ENCODE data around the gene DLG1.
A peak's percentile ranks its signal among the peaks of the same experiment; 100 is the strongest.

DLG1 gene

DNA sequence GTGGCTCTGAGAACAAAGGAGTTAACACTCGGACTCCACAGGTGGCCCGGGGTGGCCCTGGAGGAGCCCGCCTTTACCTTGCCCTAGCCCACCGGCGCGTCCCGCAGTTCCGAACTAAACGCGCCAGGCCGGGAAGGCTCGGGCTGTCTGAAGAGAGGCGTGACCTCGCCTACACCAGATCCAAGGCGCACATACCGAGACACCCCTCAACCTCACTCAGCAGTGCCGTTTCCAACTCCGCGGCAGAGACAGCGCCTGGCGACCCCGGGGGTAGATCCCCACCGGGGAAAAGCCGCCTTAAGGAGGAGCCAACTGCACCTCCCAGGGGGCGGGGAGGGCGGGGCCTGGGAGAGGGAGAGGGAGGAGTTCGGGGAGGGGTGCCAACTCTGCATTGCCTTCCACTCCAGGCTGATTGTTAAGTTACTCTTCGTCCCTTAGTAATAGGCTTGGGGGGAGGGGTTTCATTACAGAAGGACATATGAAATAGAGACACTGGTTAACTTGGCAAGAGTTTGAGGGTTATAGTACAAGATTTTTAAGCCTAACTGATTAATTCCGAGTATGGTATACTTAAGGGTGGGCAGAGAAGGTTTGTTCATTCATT lies at the start of gene DLG1:
Gene DLG1 (minus strand): TSS at position 272 of the 604 bp plus-strand sequence. CDS start 1,408 bp downstream, outside the sequence.
- DNase-seq = peak; percentile 85 to 86

DNA sequence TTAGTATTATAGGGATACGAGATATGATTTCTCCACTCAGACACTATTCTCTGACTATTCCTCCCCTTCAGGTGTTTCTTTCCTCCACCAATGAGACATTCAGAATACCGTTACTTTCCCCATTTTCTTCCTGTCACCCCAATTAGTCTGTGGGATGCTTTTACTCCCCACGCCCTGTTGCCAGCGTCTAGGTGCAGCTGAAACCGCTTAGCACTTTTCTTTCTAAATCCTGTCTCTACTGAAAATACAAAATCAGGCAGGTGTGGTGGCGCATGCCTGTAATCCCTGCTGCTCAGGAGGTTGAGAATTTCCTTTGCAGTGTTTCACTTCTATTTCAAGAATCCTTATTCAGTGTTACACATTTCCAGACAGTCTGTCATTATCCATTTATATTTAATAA lies 49.6 kb upstream of the DLG1 start:
- no peak for DNase-seq

DNA sequence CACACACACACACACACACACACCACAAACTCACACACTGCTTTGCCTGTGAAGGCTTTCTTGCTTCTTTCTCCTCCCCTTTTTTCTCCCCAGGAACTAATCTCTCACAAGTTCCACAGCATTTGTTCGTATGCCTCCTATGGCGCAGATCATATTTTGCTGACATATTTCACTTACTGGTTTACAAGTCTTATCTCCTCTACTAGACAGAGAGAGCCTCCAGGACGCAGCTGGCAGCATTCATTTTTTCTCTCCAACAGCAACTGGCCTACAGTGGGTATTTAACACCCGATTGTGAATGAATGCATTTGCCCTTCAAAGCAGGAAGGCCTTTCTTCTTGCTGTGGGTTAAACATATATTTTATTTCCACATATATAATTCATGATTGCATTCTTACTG lies 47.0 kb upstream of the DLG1 start:
- no peak for DNase-seq

DNA sequence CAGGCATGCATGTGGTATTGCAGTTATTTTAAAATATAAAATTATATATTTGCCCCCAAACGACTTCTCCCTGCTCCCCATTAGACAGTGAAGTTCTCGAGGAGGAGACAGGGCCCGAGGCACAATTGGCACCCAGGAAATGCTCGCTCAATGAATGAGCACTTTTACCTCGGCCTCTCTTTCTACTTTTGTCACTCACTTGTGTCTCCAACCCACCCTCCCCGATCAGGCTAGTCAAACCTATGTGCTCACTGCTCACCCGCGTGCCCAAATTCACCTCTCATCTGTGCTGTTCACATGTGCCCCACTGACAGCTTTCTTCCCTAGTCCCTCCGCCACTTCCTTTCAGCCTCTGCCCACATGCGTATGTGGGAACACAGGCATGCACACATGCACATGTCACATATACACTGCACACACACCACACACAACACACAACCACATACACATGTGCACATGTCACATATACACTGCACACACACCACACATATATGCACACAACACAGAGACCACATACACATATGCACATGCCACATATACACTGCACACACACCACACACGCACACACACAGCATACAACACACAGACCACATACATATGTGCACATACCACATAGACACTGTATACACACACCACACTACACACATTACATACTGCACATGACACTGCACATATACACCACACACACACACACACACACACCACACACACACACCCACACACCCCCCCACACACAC lies 46.3 kb upstream of the DLG1 start:
- no peak for DNase-seq

DNA sequence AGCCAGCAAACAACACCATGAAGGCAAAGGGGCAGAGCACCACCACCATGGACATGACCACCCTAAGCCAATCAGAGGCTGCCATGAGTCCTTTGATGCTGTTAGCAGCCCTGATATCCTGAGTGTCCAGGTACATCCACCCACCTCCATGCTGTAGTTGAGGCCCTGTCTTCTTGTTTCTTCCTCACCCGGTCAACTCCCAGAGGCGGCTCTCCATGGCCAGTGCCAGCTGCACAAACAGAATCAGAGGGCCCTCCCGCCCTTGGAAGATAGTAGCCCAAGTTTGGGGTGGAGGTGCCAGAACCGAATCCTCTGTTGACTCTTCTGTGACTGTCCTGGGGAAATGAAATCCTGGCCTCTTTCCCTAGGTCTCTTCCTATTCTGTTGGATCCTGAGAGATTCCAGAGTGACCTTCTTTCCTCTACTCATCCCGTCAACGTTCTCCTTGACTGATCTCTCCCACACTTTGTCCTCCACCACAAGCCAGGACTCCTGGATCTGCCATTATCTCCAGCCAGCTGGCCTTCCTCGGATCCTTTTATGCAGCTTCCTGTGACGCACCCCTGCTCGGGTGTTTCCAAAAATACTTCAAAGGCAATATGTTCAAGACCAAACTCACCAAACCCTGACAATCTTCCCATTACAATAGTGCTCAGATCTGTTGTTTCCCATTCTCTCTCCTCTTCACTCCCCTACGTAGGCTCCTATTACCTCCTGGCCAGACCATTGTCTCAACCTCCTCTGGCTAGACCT lies 45.4 kb upstream of the DLG1 start:
- no peak for DNase-seq

DNA sequence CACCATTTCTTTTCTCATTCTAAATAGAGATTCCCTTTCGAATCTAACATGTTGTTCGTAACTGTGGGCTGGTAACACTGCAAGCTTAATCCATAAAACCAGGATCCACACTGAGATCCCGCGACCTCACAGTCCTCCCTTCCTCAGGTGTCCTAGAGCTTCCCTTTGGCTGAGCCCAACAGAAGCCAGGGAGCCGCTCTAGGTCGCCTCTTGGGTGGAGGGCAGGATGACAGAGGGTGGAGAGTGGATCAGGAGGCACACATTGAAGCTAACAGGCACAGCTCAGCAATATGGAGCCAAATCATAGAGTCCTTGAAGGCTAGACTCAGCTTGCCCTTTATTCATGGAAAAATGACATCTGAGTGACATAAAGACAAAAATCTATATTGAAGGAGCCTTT lies 44.7 kb upstream of the DLG1 start:
- DNase-seq = no peak

DNA sequence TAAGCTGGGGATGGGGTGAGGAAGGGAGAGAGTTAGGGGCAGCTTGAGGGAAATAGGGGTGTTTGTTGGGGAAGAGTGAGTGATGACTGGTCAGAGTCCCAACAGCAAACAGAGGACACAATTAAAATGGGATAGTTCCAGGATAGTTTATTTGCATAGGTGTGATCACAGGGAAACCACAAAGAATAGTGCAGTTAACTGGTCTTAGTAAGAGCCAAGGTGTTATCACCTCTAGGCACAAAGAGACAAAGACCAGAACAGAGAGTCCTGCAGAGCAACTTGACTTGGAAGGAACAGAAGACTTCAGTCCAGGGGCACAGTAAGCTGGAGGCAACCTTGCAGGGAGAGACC lies 42.1 kb upstream of the DLG1 start:
- DNase-seq = no peak

DNA sequence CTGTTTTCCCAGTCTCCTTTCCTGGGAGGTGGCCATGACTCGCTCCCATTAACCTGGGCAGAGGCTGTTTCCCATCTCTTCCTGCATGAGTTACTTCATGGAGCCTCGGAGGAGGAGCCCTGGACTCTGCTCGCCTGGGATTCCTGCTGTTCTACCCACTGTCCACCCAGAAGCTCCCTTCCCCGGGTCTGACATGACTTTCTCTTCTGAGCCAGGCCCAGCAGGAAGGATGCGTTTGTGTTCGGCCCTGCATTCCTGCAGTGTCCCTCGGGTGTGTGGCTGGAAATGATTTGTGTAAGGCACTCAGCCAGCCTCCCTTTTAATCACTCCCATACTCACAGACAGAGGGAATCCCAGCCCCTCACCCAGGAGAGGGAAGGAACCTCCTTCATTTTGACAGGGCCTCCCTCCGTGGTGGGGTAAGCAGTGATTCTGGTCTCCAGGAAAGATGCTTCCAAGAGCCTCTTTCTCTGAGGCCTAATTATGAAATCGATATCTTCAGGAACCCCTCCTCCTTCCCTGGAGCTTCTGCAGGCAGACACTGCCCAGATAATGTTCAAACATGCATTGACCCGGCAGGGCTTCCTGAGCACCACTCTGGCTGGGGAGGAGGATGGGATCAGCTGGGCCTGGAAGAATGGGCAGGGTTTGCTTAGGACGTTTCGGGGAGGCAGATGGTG lies 41.6 kb upstream of the DLG1 start:
- DNase-seq = no peak

DNA sequence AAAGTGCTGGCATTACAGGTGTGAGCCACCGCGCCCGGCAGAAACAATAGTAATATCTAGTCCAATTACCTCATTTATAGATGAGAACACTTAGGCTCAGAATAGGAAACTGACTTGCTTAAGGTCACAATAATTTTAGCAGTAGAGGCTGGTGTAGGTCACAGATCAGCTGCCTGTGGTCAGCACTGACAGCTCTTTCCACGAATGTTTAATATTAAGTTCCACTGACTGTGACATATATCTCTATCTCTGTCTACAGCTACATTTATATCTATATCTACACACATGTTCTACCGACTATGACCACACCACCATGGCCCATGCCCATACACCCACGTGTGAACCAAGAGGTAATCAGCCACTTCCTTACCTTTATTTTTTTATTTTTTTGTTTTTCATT lies 40.2 kb upstream of the DLG1 start:
- DNase-seq = no peak

DNA sequence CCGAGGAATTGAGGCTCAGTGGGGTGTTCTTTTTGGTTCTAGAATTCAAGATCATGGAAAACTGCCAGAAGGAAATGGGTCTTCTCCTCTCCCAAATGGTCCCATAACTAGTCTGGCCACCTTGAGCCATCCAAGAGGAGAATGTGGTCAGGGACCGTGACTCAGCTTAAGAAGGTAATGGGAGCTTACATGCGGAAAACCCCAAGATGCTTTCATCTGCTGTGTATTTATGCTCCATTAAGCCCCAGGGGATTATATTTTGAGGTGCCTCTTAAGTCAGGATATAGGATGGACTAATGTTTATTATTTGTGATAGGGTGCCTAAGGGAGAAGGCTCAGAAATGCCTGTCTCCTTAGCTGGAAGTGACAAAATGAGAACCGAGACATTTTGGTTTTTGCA lies 39.2 kb upstream of the DLG1 start:
- no peak for DNase-seq

DNA sequence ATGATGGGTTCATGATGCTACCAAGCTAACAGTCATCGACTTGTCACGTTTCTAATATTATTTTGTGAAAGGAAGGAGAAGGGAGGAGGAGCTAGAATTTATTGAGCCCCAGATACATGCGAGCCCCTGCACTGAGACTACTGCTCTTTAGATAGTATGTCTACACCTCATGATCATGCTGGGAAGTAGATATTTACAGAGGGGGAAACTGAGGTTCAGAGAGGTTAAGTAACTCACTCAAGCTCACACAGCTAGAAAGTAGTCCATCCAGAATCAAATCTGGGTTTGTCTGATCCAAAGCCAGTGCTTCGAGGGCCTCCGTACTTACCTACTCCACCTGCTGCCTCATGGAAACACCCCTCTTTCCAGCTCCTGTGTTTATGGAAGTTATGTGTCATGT lies 38.8 kb upstream of the DLG1 start:
- DNase-seq = no peak

DNA sequence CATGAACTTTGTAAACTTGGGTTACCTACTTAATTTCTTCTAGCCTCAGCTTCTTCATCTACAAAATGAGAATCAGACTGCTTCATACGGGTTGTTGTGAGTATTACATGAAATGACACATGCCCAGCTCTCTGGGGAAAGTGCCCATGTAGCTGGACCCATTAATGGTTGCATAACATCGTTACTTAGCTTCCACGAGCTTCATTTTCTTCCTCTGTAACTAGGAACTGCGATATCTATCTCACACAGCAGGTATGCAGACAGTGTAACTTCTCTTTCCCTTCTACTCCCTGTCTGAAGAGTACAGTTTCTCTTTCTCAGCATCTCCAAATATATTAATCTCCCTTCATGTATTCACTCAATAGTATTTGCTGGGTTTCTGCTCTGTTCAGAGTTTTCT lies 37.9 kb upstream of the DLG1 start:
- DNase-seq = no peak

DNA sequence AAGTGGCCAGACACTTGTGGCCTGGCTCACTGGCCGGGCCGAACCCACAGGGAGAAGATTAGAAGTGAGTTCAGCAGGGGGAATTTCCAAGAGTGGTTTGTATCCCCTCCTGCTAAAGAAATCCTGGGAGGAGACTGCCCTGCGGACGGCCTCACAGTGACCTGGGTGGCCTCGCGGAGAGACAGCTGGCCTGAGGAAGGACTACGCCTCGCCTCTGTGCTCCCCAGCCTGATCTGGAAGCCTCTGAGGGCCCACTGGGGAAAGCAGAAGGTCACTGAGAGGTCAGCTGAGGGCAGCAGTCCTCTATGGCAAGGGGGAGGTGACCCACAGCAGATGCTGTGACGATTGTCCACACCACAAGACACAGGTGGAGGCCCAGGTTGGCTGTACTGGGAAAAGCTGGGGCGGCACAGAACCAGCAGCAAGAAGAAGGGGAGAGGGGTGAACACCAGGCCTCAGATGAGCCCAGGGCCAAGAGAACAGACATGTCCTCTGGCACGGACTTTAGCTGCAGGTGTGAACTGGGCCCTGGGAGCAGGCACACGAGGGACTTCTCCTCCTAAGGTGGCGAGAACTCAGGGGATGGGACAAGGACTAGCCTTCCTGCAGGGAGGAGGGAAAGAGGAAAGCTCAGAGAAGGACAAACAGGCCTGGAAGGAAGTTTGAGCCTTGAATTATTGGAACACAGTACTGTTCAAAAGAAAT lies 37.2 kb upstream of the DLG1 start:
- no peak for DNase-seq

DNA sequence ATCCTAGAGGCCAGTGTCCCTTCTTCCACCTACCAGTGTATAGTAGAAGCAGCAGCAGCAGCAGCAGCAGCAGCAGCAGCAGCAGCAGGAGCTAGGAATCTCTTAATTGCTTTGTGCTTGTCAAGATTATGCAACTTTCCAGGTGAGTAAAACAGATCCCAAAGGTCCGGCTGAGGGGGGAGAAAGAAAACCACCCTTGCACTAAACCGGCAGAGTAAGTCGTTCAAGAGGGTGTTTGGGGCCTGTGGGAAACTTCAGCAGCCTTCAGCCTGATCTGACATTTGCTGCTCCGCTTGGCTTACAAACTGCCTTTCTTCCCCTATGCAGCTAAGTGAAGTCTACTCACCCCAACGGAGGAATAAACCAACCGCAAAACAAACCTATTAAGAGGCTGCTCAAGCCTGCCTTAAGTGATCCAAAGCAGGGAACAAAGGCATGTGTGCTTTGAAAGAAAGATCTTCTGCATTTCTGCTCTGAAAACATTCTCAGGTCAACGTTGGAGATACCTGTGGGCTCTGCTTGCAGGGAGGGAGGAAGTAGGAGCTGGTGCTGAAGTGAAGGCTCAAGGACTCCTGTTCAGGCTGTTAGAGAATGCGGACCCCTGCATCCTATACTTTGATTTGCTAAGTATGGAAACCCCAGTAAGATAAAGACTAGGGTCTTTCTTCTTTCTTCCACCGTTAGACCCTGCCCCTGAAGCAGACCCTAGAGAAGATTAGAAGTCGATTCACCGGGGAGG lies 35.7 kb upstream of the DLG1 start:
- no peak for DNase-seq

DNA sequence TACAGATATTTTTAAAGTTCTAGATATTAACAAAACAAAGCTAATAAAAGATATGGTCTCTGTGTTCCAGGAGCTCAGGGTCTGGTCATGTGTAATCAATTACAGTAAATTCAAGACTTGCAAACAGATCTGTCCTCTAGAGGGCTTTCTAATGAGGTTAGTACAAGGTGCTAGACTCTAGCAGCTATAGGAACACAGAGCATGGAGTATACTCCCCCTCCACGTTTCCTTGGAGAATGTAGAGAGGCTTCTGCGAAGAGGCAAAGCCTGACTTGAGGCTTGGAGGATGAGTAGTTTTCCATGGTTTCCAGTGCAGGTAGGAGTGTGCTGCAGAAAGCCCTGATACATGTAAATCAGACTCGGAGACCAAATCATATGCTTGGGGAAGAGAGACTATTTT lies 32.7 kb upstream of the DLG1 start:
- DNase-seq = peak in 1 of 2 experiments; percentile 14

DNA sequence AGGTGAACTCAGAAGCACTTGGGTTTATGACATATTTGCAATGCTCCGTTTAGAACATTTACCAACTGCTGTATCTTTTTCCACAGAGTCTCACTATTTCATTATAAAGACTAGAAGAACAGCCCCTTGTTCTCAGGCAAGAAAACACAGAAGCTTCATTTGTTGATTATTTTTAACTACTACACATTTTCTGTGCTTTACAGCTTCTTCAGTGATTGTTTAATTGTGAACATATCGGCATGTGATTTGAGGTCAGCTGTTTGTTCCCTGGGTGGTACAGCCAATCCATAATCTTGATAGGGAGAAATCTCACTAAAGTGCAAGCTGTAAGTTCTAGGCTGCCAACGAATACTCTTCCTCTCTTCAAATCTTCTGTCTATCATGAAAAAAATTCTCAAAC lies 31.0 kb upstream of the DLG1 start:
- DNase-seq = no peak

DNA sequence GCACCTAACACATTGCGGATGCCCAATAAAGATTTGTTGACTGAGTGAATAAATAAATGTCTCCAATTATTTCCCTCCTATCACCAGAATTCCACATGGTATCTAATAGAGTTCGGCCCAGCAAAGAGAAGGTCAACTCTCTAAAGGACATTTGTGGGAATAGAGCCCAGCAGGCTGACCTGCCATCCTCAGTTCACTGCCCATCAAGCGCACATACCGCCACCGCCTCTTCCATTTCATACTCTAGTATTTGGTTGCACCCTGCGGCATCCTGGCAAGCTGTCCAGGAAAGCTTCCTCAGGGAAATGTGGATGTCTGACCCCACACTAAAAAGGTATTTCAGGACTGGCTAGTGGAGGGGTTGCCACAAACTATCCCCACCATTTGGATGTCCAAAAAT lies 29.8 kb upstream of the DLG1 start:
- DNase-seq = no peak

DNA sequence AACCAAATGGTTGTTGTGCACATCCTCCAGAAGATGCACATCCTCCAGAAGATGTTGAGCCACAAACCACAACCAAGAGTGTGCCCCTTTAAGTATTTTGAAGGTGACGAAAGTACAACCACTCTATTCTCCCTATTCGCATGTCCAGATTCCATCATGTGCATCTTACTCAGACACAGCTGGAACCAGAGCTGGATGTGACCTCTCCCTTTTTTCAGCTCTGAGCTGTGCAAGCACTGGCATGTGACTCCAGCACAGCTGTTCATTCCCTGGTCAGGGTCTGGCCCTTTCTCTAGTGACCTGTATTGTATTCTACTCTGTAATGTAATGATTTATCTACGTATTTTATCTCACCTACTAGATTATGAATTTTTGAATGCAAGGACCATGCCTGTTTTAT lies 29.3 kb upstream of the DLG1 start:
- no peak for DNase-seq

DNA sequence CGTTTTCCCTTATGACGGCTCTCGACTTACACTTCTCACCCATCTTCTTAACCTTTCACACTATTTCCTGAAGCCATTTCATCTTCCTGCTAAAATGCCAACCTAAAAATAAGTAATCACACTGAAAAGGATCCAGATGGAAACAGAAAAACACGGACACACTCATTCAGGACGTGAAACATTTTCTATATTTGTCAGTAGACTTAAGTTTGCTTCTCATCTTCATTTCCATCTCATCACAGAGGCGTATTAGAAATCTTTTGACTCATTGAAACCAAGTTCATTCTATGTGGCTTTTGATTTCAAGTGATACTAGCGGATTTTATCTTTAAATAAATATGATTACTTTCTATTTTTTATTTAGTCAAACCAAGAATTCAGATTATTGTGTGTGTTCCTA lies 27.4 kb upstream of the DLG1 start:
- no peak for DNase-seq

DNA sequence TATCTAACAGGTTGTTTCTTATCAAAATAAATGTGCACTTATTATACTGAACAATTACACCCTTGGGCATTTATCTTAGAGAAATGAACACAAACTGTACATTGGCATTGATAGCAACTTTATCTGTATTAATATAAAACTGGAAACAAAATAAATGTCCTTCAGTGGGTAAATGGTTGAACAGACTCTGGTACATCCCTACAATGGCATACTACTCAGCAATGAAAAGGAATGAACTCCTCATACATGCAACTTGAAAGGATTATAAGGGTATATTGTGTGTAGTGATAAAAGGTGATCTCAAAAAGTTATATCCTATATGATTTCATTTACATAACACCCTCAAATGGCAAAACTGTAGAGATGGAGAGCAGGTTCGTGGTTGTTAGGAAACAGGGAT lies 23.7 kb upstream of the DLG1 start:
- DNase-seq = no peak

DNA sequence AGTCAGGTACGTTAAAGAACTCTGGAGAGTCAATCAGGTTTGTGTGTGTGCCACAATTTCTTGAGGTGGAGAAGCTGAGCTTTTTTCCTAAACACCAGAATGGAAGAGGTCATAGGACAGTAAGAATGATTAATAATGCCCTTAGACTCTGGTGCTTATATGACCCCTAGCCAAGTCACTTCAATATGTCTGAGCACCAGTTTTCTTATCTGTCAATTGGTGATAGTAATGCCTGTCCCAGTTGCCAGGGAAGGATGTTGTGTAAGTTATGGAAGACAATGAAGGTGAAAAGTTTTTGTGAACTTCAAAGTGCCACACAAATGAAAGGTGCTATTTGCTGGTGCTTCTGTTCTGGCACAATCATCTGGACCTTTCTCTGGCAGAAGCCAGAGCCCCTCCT lies 22.2 kb upstream of the DLG1 start:
- no peak for DNase-seq

DNA sequence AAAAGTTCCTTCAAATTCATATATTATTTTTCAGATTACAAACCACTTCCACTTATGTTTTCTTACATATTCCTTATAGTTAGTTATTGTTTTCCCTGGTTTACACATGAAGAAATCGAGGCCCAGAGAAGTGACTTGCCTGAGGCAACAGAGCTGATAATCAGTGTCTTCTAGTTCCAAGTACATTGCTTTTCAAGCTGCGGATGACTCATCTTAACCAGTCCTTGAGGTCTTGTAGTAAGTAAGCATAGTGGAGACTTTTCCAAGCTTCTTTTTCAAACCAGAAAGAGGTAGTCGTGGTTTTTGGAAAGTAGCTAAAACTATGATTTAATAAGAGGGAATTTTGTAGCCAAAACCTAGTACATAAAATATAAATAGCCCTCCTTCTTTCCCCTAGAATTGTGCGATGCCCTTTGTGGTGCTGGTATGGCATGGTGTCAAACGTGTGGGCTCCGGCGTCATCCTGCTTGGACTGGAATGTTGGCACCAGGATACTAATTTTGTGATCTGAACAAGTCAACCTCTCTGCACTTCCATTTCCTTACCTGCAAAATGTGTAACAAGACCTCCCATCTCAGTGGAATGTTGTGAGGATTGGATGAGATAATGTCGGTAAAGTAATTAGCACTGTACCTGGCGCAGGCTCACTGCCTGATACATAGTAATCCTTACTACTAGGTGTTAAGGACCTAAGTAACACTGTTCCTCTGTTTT lies 19.0 kb upstream of the DLG1 start:
- peak; percentile 13 to 30 for DNase-seq
